ENCODE results near the gene SULT2A1.

The SULT2A1 gene

DNA sequence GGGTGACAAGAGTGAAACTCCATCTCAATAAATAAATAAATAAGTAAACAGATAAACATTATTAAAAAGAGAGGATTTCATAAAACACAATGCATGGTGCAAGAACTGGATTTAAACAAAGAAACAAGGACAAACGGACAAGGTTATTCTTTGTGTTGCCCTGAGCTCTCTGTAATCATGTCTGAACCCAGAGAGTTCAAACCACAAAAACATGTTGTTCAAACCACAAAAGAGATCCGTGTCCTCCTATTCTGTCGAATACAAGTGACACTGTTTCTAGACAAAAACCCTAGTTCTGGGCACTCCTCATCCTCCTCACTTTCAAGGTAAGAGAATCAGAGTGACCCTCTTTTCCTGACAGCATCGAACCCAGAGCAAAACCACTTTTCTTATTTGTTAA, 31.7 kb downstream of the SULT2A1 start:
- Histone ChIP-seq H3K27me3 (ENCODE audit: insufficient read depth, low read depth, severe bottlenecking) (no peaks in the 10 kb centered on the region), H3K4me3 (ENCODE audit: low read depth, low read length) (no peak overlapping the region), H3K36me3 (no peaks in the 10 kb centered on the region), H3K27ac (no peak overlapping the region), H3K9me3 (ENCODE audit: severe bottlenecking) (no peaks in the 10 kb centered on the region)
- TF ChIP-seq, protein P1, sequence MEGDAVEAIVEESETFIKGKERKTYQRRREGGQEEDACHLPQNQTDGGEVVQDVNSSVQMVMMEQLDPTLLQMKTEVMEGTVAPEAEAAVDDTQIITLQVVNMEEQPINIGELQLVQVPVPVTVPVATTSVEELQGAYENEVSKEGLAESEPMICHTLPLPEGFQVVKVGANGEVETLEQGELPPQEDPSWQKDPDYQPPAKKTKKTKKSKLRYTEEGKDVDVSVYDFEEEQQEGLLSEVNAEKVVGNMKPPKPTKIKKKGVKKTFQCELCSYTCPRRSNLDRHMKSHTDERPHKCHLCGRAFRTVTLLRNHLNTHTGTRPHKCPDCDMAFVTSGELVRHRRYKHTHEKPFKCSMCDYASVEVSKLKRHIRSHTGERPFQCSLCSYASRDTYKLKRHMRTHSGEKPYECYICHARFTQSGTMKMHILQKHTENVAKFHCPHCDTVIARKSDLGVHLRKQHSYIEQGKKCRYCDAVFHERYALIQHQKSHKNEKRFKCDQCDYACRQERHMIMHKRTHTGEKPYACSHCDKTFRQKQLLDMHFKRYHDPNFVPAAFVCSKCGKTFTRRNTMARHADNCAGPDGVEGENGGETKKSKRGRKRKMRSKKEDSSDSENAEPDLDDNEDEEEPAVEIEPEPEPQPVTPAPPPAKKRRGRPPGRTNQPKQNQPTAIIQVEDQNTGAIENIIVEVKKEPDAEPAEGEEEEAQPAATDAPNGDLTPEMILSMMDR (IDR thresholded peaks at IDR 0.05; ENCODE audit: low read depth, low read length) = no peak
- no peak for DNase-seq

- Histone ChIP-seq H3K4me3 (ENCODE audit: low read depth, low read length) (no peak overlapping the region), H3K36me3 (no peaks in the 10 kb centered on the region), H3K27me3 (ENCODE audit: insufficient read depth, low read depth, severe bottlenecking) (no peaks in the 10 kb centered on the region), H3K27ac (no peak overlapping the region), H3K9me3 (ENCODE audit: severe bottlenecking) (peaks cover 2% of the 10 kb centered on the region)
- DNase-seq = no peak
- TF ChIP-seq, protein P1 (IDR thresholded peaks at IDR 0.05; ENCODE audit: low read depth, low read length) = no peak
Measured at GRCh38 chr19:47853003-47853402, 33.1 kb downstream of the SULT2A1 start.

DNA sequence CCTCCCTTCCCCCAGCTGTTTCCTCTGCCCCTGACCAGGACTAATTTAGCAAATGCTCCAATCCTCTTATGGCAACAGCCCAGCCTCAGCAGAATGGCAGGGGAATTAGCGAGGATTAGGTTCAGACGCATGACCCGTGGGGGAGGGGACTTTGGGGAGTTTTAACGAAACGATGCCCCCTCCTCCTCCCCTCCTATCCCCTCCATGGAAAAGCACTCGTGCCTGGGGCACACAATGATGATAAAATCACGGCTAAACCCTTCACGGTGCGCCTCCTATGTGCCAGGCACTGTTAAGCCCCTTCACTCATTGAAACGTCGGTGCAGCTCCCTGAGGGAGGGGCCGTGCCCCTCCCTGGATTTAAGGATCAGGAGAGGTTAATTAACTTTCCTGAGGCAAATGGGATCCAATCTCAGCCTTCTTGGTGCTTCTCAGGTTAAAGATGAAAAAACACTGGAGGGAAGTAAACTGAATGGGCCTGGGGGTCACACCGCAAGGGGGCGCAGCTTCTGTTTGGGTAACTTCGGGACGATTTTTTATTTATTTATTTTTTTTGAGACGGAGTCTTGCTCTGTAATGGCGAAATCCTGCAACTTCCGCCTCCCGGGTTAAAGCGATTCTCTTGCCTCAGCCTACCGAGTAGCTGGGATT, 37.2 kb downstream of the SULT2A1 start:
- no peaks in the 10 kb centered on the region for H3K27me3 ChIP-seq (ENCODE audit: insufficient read depth, low read depth, severe bottlenecking)
- H3K27ac ChIP-seq = peak overlapping the region; percentile 89
- H3K36me3 ChIP-seq = no peaks in the 10 kb centered on the region
- H3K9me3 ChIP-seq (ENCODE audit: severe bottlenecking) = peaks cover 2% of the 10 kb centered on the region
- TF ChIP-seq, protein P1 (IDR thresholded peaks at IDR 0.05; ENCODE audit: low read depth, low read length) = no peak; the same call in none of the 2 replicates
- DNase-seq = peak; percentile 98
- peak overlapping the region; percentile 37 for H3K4me3 ChIP-seq (ENCODE audit: low read depth, low read length)

DNA sequence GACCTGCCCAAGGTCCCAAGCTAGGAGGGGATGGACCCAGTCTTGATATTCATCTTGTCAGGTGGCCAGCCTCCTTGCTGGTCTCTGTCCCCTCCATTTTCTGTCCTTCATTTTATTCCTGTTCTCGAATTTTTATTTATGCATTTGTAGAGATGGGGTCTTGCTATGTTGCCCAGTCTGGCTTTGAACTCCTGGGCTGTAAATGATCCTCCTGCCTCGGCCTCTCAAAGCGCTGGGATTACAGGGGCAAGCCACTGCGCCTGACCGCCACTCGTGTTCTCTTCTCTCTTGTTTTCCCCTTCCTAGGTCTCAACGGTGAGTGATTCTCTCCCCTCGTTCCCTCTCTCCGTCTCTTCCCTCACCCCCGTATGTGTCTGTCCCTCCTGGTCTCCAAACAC, 37.7 kb downstream of the SULT2A1 start:
- TF ChIP-seq, protein P1 (IDR thresholded peaks at IDR 0.05; ENCODE audit: low read depth, low read length) = no peak
- peak overlapping the region; percentile 89 for H3K27ac ChIP-seq
- H3K27me3 ChIP-seq (ENCODE audit: insufficient read depth, low read depth, severe bottlenecking) = no peaks in the 10 kb centered on the region
- no peaks in the 10 kb centered on the region for H3K36me3 ChIP-seq
- H3K9me3 ChIP-seq (ENCODE audit: severe bottlenecking) = peaks cover 2% of the 10 kb centered on the region
- no peak for DNase-seq
- H3K4me3 ChIP-seq (ENCODE audit: low read depth, low read length) = no peak overlapping the region

- no peaks in the 10 kb centered on the region for H3K9me3 ChIP-seq (ENCODE audit: severe bottlenecking)
- H3K27ac ChIP-seq = peak overlapping the region; percentile 76
- DNase-seq = peak; percentile 71
- H3K4me3 ChIP-seq (ENCODE audit: low read depth, low read length) = no peak overlapping the region
- H3K36me3 ChIP-seq = peaks cover 44% of the 10 kb centered on the region
- no peaks in the 10 kb centered on the region for H3K27me3 ChIP-seq (ENCODE audit: insufficient read depth, low read depth, severe bottlenecking)
- TF ChIP-seq, protein P1 (IDR thresholded peaks at IDR 0.05; ENCODE audit: low read depth, low read length) = no peak
Measured at GRCh38 chr19:47842941-47843340, 43.2 kb downstream of the SULT2A1 start.

- peak overlapping the region; percentile 76 for H3K27ac ChIP-seq
- TF ChIP-seq, protein P1 (IDR thresholded peaks at IDR 0.05; ENCODE audit: low read depth, low read length) = no peak
- no peaks in the 10 kb centered on the region for H3K9me3 ChIP-seq (ENCODE audit: severe bottlenecking)
- peak; percentile 83 for DNase-seq
- H3K36me3 ChIP-seq = peaks cover 73% of the 10 kb centered on the region
- H3K27me3 ChIP-seq (ENCODE audit: insufficient read depth, low read depth, severe bottlenecking) = no peaks in the 10 kb centered on the region
- no peak overlapping the region for H3K4me3 ChIP-seq (ENCODE audit: low read depth, low read length)
Measured at GRCh38 chr19:47839913-47840312, 46.2 kb downstream of the SULT2A1 start.

All from WERI-Rb-1 (cell line).